OCI-LY1 (cell line): ENCODE results near the gene CYP11A1.

Source experiments
- H2AFZ ChIP-seq: fragments of 200-600 bp; sonication (generic), shearing (Covaris generic); 2 replicates; pipeline ENCODE4 v1.6.0; 2014; ENCODE audit warnings: antibody characterized with exemption, mild to moderate bottlenecking, low read length
- H3F3A ChIP-seq: fragments of 200-600 bp; sonication (generic), shearing (Covaris generic); 2 replicates; pipeline ENCODE4 v1.6.0; 2014; ENCODE audit warnings: mild to moderate bottlenecking, antibody characterized with exemption, low read length, moderate library complexity; ENCODE audit not compliant: insufficient read depth
- H3K27ac ChIP-seq: fragments of 200-600 bp; sonication (generic); 2 replicates; pipeline ENCODE4 v1.5.1; 2014; ENCODE audit warnings: low read length, mixed run types, mild to moderate bottlenecking, low read depth; ENCODE audit not compliant: poor library complexity, severe bottlenecking
- H3K27me3 ChIP-seq: fragments of 200-600 bp; sonication (generic); 2 replicates; pipeline ENCODE4 v1.6.0; 2014; ENCODE audit warnings: antibody characterized with exemption, mild to moderate bottlenecking, low read length, moderate library complexity; ENCODE audit not compliant: insufficient read depth
- H3K36me3 ChIP-seq: fragments of 200-600 bp; sonication (generic); 2 replicates; pipeline ENCODE4 v1.6.1; 2014; ENCODE audit warnings: mild to moderate bottlenecking, antibody characterized with exemption, low read length, moderate library complexity, mixed read lengths; ENCODE audit not compliant: insufficient read depth
- H3K4me1 ChIP-seq: fragments of 200-600 bp; sonication (generic); 2 replicates; pipeline ENCODE4 v1.5.1; 2014; ENCODE audit warnings: mild to moderate bottlenecking, low read length, moderate library complexity; ENCODE audit not compliant: insufficient read depth, severe bottlenecking
- H3K4me2 ChIP-seq: fragments of 200-600 bp; sonication (generic), shearing (Covaris generic); 2 replicates; pipeline ENCODE4 v1.6.1; 2014; ENCODE audit warnings: low read length
- H3K4me3 ChIP-seq: fragments of 200-600 bp; sonication (generic); 2 replicates; pipeline ENCODE4 v1.5.1; 2014; ENCODE audit warnings: low read length, low read depth, mild to moderate bottlenecking, mixed read lengths; ENCODE audit not compliant: poor library complexity, severe bottlenecking
- H3K79me2 ChIP-seq: fragments of 200-600 bp; shearing (Covaris generic); 2 replicates; pipeline ENCODE4 v1.6.1; 2016; ENCODE audit warnings: mixed run types, low read length, mixed read lengths; ENCODE audit not compliant: insufficient read depth
- H3K9ac ChIP-seq: fragments of 200-600 bp; sonication (generic), shearing (Covaris generic); 2 replicates; pipeline ENCODE4 v1.6.1; 2014; ENCODE audit warnings: mild to moderate bottlenecking, low read length, mixed read lengths
- H3K9me2 ChIP-seq: fragments of 200-600 bp; sonication (generic), shearing (Covaris generic); 2 replicates; pipeline ENCODE4 v1.6.1; 2014; ENCODE audit warnings: low read depth, mild to moderate bottlenecking, low read length, mixed read lengths
- H3K9me3 ChIP-seq: fragments of 200-600 bp; shearing (Covaris generic); 2 replicates; pipeline ENCODE4 v1.6.1; 2014; ENCODE audit warnings: low read length, mixed read lengths
- H4K20me1 ChIP-seq: fragments of 200-600 bp; sonication (generic), shearing (Covaris generic); 2 replicates; pipeline ENCODE4 v1.6.0; 2016; ENCODE audit warnings: mild to moderate bottlenecking, low read length; ENCODE audit not compliant: insufficient read depth
- CTCF ChIP-seq: fragments of 200-600 bp; sonication (generic), shearing (Covaris generic); IDR thresholded peaks from 2 replicates; pipeline ENCODE4 v1.5.1; 2017; ENCODE audit warnings: mild to moderate bottlenecking, antibody characterized with exemption, low read length, moderate library complexity, mixed read lengths
- EZH2 ChIP-seq: fragments of 200-600 bp; sonication (generic), shearing (Covaris generic); IDR thresholded peaks from 2 replicates; pipeline ENCODE4 v1.8.0; 2017; ENCODE audit warnings: borderline replicate concordance, mixed run types, mild to moderate bottlenecking, antibody characterized with exemption, low read length, moderate library complexity, mixed read lengths

The CYP11A1 gene

GRCh38 chr15:74403991-74404563, 36.6 kb upstream of the CYP11A1 start:
- Histone ChIP-seq H3K4me2 (no peak overlapping the region), H3K9me3 (no peaks in the 10 kb centered on the region), H3K9me2 (no peaks in the 10 kb centered on the region), H3K4me1 (peaks cover 12% of the 10 kb centered on the region), H3K79me2 (no peaks in the 10 kb centered on the region), H4K20me1 (no peaks in the 10 kb centered on the region), H3K9ac (no peak overlapping the region), H2AFZ (no peak overlapping the region), H3K36me3 (no peaks in the 10 kb centered on the region), H3K4me3 (no peak overlapping the region), H3K27ac (no peak overlapping the region), H3F3A (no peaks in the 10 kb centered on the region), H3K27me3 (peaks cover 21% of the 10 kb centered on the region; the same call in 1 of the 2 replicates)
- no peak for TF ChIP-seq CTCF

DNA sequence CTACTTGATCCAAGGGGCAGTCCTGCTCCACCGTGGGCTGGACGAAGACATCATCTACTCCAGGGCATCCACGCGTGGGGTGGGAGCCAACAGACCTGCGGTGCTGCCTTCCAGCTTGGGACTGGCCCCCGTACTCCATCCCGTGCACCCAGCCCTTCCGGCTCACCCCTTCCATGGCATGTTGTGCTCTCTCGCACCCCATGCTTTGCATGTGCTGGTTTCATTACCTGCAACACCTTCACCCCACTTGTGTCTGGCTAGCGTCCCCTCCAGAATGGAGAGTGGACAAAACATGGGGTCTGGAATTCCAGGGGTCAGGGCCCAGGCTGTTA, 36.1 kb upstream of the CYP11A1 start:
- Histone ChIP-seq H3K9ac (no peak overlapping the region), H4K20me1 (no peaks in the 10 kb centered on the region), H3K4me3 (no peak overlapping the region), H3F3A (no peaks in the 10 kb centered on the region), H3K27me3 (peaks cover 17% of the 10 kb centered on the region; the same call in 1 of the 2 replicates), H3K9me2 (no peaks in the 10 kb centered on the region), H3K36me3 (no peaks in the 10 kb centered on the region), H3K27ac (no peak overlapping the region), H2AFZ (no peak overlapping the region), H3K4me2 (no peak overlapping the region), H3K9me3 (no peaks in the 10 kb centered on the region), H3K4me1 (peaks cover 12% of the 10 kb centered on the region), H3K79me2 (no peaks in the 10 kb centered on the region)
- TF ChIP-seq CTCF (no peak), EZH2 (no peak)

- Histone ChIP-seq H3K9me2 (no peaks in the 10 kb centered on the region), H3K27ac (no peak overlapping the region), H3K4me3 (no peak overlapping the region), H3K9ac (no peak overlapping the region), H3K4me2 (no peak overlapping the region), H2AFZ (no peak overlapping the region), H3K4me1 (peaks cover 12% of the 10 kb centered on the region), H3K36me3 (no peaks in the 10 kb centered on the region), H4K20me1 (no peaks in the 10 kb centered on the region), H3F3A (no peaks in the 10 kb centered on the region), H3K79me2 (no peaks in the 10 kb centered on the region), H3K9me3 (no peaks in the 10 kb centered on the region), H3K27me3 (peaks cover 16% of the 10 kb centered on the region; the same call in 1 of the 2 replicates)
- TF ChIP-seq CTCF (no peak), EZH2 (no peak)
Measured at GRCh38 chr15:74402873-74403587, 35.6 kb upstream of the CYP11A1 start.
